ENCODE results near the gene CMYA5.

- TF ChIP-seq CTCF (IDR thresholded peaks at IDR 0.05), result no peak
- TF ChIP-seq POLR2A (IDR thresholded peaks at IDR 0.05), result no peak
Measured at GRCh38 chr5:79684782-79685181, 4.9 kb upstream of the CMYA5 start.
